Measurements from ENCODE around the gene GALNTL6. TPM values are rescaled to one million over a fixed set of nuclear protein-coding genes. Genes with fewer than 3 reads are reported as not detected.
"Not testable (repeated sequence)": the region's sequence is repeated elsewhere in the genome, so short reads cannot be mapped to it uniquely, and the experiment has no call there.

The GALNTL6 gene
- total and polyA plus RNA-seq, 2 donors (not counting 1 experiment from before 2014, with no cell fraction given), result 0.99 to 1.1 TPM

GRCh38 chr4:172794307-172794703 lies 981.1 kb downstream of the GALNTL6 start:
- no peaks in the 10 kb centered on the region for H3K79me2 ChIP-seq (ENCODE audit: control insufficient read depth, insufficient read depth, low read length)
- no peaks in the 10 kb centered on the region for H3K4me1 ChIP-seq (ENCODE audit: control insufficient read depth in 2 of 2, insufficient read depth in 2 of 2, low read length in 2 of 2)
- no peak for ATAC-seq (ENCODE audit: low read depth)
- Mint-ChIP-seq H3K27me3 (no peaks in the 10 kb centered on the region), H3K4me1 (no peaks in the 10 kb centered on the region), H3K4me3 (no peak overlapping the region), H3K27ac (no peak overlapping the region), H3K9me3 (ENCODE audit: insufficient read depth) (no peaks in the 10 kb centered on the region)
- DNase-seq, result no peak
- no peak overlapping the region for H3K4me3 ChIP-seq (ENCODE audit: control extremely low read depth in 1 of 5, extremely low read depth in 1 of 5, insufficient read depth in 1 of 5, low read depth in 2 of 5, low read length in 4 of 5)
- WGBS (ENCODE audit: insufficient coverage), result 89% methylated on average over 2 of the region's 3 CpGs
- H3K27me3 ChIP-seq (replicated peaks in 1 of 4; ENCODE audit: control extremely low read depth in 1 of 4, control insufficient read depth in 3 of 4, insufficient read depth in 4 of 4, low read length in 3 of 4), result no peaks in the 10 kb centered on the region
- no peak overlapping the region for H2AFZ ChIP-seq (ENCODE audit: insufficient read depth, low read depth, low read length, poor library complexity, severe bottlenecking)
- CTCF ChIA-PET, result no interaction called here
- no peak overlapping the region for H3K4me2 ChIP-seq (replicated peaks; ENCODE audit: low read depth, low read length, poor library complexity, severe bottlenecking)
- no peak overlapping the region for H3K27ac ChIP-seq (ENCODE audit: low read length in 2 of 2)
- POLR2A ChIA-PET, result no interaction called here
- H3K36me3 ChIP-seq (replicated peaks in 1 of 2; ENCODE audit: control extremely low read depth in 1 of 2, control insufficient read depth in 1 of 2, extremely low read depth in 1 of 2, insufficient read depth in 2 of 2, low read length in 1 of 2), result no peaks in the 10 kb centered on the region
- no peak overlapping the region for H3K9ac ChIP-seq (ENCODE audit: low read length)
- TF ChIP-seq, protein P1, sequence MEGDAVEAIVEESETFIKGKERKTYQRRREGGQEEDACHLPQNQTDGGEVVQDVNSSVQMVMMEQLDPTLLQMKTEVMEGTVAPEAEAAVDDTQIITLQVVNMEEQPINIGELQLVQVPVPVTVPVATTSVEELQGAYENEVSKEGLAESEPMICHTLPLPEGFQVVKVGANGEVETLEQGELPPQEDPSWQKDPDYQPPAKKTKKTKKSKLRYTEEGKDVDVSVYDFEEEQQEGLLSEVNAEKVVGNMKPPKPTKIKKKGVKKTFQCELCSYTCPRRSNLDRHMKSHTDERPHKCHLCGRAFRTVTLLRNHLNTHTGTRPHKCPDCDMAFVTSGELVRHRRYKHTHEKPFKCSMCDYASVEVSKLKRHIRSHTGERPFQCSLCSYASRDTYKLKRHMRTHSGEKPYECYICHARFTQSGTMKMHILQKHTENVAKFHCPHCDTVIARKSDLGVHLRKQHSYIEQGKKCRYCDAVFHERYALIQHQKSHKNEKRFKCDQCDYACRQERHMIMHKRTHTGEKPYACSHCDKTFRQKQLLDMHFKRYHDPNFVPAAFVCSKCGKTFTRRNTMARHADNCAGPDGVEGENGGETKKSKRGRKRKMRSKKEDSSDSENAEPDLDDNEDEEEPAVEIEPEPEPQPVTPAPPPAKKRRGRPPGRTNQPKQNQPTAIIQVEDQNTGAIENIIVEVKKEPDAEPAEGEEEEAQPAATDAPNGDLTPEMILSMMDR (IDR thresholded peaks at IDR 0.05), result no peak
- TF ChIP-seq EZH2 (IDR thresholded peaks at IDR 0.05; ENCODE audit: borderline replicate concordance, insufficient read depth, low read depth, low read length, poor library complexity, severe bottlenecking), result no peak
- H4K20me1 ChIP-seq (ENCODE audit: control insufficient read depth, insufficient read depth, low read length, poor library complexity, severe bottlenecking), result no peaks in the 10 kb centered on the region
- intact Hi-C loops (cut with micrococcal nuclease), result no loop called here
- H3K9me3 ChIP-seq (ENCODE audit: control extremely low read depth in 1 of 3, control insufficient read depth in 2 of 3, insufficient read depth in 1 of 3, low read length in 2 of 3), result no peaks in the 10 kb centered on the region

DNA sequence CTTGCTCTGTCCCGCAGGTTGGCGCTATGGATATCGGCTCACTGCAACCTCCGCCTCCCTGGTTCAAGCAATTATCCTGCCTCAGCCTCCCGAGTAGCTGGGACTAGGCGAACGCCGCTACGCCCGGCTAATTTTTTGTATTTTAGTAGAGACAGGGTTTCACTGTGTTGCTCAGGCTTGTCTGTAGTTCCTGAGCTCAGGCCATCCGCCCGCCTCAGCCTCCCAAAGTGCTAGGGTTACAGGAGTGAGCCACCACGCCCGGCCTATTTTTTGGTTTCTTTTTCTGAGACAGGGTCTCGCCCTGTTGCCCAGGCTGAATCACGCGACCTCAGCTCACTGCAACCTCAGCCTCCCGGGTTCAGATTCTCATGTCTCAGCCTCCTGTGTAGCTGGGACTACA lies 984.1 kb downstream of the GALNTL6 start:
- H3K79me2 ChIP-seq (ENCODE audit: control insufficient read depth, insufficient read depth, low read length); H3K9me3 ChIP-seq (ENCODE audit: control extremely low read depth in 1 of 3, control insufficient read depth in 2 of 3, insufficient read depth in 1 of 3, low read length in 2 of 3); POLR2A ChIA-PET; H3K9ac ChIP-seq (ENCODE audit: low read length); H3K27me3 ChIP-seq (replicated peaks in 1 of 4; ENCODE audit: control extremely low read depth in 1 of 4, control insufficient read depth in 3 of 4, insufficient read depth in 4 of 4, low read length in 3 of 4); H3K4me3 Mint-ChIP-seq; H3K4me1 Mint-ChIP-seq; intact Hi-C loops (cut with micrococcal nuclease); H3K4me3 ChIP-seq (ENCODE audit: control extremely low read depth in 1 of 5, extremely low read depth in 1 of 5, insufficient read depth in 1 of 5, low read depth in 2 of 5, low read length in 4 of 5); H3K36me3 ChIP-seq (replicated peaks in 1 of 2; ENCODE audit: control extremely low read depth in 1 of 2, control insufficient read depth in 1 of 2, extremely low read depth in 1 of 2, insufficient read depth in 2 of 2, low read length in 1 of 2); H2AFZ ChIP-seq (ENCODE audit: insufficient read depth, low read depth, low read length, poor library complexity, severe bottlenecking); H3K9me3 Mint-ChIP-seq (ENCODE audit: insufficient read depth); H3K27me3 Mint-ChIP-seq; H3K4me2 ChIP-seq (replicated peaks; ENCODE audit: low read depth, low read length, poor library complexity, severe bottlenecking); CTCF ChIA-PET; DNase-seq; H3K27ac ChIP-seq (ENCODE audit: low read length in 2 of 2); ATAC-seq (ENCODE audit: low read depth); H4K20me1 ChIP-seq (ENCODE audit: control insufficient read depth, insufficient read depth, low read length, poor library complexity, severe bottlenecking); H3K4me1 ChIP-seq (ENCODE audit: control insufficient read depth in 2 of 2, insufficient read depth in 2 of 2, low read length in 2 of 2); H3K27ac Mint-ChIP-seq: not testable (repeated sequence)
- WGBS (ENCODE audit: insufficient coverage), result 98% methylated on average over 15 of the region's 18 CpGs
